Right lobe of liver (tissue), 4 donors: ENCODE data around the gene GPHA2.

Experiments used
- POLR2A ChIP-seq: fragments of 450-650 bp; IDR thresholded peaks from one replicate; pipeline ENCODE4 v1.6.1; 2017; ENCODE audit warnings: antibody characterized with exemption, mild to moderate bottlenecking
- TF ChIP-seq, protein P1 (sequence below), 4 donors: fragments of 200-600 bp in 3 of 4; fragments of 450-650 bp in 1 of 4; IDR thresholded peaks; one replicate each; pipeline versions ENCODE4 v1.5.1 to v1.8.0; 2016 to 2022; ENCODE audit warnings: antibody characterized with exemption in 4 of 4, mild to moderate bottlenecking in 2 of 4
- donor health status: DM: no; HTN: no; CAD: no.
- donor health status: DM: no; HTN: no; CAD: no.
- donor health status: DM: no; HTN: yes; CAD: no.

DNA sequence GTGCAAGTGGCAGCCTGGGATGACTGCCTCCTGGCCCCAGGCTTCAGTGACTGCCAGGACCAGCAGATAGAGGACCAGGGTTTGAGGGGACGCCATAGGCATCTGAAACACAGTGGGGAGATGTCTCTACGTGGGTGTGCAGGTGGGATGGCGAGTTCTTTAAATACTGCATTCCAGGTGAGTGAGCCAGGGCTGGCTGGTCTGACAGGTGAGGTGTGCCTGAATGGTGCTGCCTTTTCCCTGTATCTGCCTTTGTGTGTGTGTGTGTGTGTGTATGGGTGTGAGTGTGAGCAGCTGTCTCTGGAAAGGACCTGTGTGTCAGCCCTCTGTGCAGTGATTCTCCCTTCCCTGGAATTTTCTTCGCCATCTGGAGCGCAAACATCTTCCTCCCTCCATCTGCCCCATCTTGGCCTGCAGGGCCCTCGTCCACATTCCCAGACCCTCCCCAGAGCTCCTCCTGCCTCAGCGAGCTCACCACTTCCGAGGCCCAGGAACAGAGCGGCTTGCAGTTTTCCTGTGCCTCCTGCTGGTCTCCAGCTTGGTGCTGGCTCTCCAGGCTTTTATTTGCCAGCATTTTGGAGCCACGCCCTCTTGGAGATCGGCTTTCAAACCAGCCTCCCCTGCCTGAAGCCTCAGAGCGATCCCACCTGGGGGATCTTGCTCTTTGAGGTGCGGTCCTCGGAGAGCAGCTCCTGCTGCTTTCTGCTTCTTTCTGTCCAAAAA lies at the start of gene GPHA2:
- TF ChIP-seq, protein P1, sequence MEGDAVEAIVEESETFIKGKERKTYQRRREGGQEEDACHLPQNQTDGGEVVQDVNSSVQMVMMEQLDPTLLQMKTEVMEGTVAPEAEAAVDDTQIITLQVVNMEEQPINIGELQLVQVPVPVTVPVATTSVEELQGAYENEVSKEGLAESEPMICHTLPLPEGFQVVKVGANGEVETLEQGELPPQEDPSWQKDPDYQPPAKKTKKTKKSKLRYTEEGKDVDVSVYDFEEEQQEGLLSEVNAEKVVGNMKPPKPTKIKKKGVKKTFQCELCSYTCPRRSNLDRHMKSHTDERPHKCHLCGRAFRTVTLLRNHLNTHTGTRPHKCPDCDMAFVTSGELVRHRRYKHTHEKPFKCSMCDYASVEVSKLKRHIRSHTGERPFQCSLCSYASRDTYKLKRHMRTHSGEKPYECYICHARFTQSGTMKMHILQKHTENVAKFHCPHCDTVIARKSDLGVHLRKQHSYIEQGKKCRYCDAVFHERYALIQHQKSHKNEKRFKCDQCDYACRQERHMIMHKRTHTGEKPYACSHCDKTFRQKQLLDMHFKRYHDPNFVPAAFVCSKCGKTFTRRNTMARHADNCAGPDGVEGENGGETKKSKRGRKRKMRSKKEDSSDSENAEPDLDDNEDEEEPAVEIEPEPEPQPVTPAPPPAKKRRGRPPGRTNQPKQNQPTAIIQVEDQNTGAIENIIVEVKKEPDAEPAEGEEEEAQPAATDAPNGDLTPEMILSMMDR (IDR thresholded peaks at IDR 0.05) = no peak
- TF ChIP-seq POLR2A = no peak
